Measurements from ENCODE around the gene PGD. TPM values are rescaled to one million over a fixed set of nuclear protein-coding genes. Genes with fewer than 3 reads are reported as not detected.
"Not testable (repeated sequence)": the region's sequence is repeated elsewhere in the genome, so short reads cannot be mapped to it uniquely, and the experiment has no call there.

Gene PGD
- total and polyA plus RNA-seq, 12 donors: 14.3 to 60.9 (median 31.2) TPM

DNA sequence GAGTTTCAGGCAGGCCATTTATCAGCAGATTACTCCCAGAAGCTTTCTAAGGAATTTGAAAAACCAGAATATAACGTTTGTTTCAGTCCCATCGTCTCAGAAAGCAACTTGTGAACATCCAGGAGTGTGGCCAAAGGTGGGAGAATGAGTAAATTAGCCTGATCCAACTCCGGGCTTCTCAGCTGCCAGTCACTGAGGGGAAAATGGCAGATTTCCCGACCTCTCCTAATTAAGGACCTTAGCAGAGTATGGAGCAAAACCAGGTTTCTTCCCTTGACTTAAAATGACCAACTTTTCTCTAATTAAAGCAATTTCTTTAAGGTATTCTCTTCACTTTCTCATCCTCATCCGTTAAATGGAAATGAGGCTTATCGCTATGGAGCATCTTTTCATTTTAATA is 52.0 kb downstream of the PGD start:
- Histone ChIP-seq H3K4me3 (no peak overlapping the region), H3K36me3 (peaks cover 0 to 5% (median 0%) of the 10 kb centered on the region in 9 donors), H3K4me1 (peaks cover 0 to 12% (median 0%) of the 10 kb centered on the region in 9 donors), H3K27ac (peak overlapping the region in 1 of 10 donors; percentile 10), H3K27me3 (no peaks in the 10 kb centered on the region), H3K9me3 (peaks cover 0 to 6% (median 0%) of the 10 kb centered on the region in 11 donors)
- no peak for DNase-seq
- intact Hi-C loops (cut with DNase I): no loop called here
- 42 to 44% methylated on average over 6 of the region's 6 CpGs for WGBS, 2 donors
- ATAC-seq: no peak
- TF ChIP-seq, protein P1, sequence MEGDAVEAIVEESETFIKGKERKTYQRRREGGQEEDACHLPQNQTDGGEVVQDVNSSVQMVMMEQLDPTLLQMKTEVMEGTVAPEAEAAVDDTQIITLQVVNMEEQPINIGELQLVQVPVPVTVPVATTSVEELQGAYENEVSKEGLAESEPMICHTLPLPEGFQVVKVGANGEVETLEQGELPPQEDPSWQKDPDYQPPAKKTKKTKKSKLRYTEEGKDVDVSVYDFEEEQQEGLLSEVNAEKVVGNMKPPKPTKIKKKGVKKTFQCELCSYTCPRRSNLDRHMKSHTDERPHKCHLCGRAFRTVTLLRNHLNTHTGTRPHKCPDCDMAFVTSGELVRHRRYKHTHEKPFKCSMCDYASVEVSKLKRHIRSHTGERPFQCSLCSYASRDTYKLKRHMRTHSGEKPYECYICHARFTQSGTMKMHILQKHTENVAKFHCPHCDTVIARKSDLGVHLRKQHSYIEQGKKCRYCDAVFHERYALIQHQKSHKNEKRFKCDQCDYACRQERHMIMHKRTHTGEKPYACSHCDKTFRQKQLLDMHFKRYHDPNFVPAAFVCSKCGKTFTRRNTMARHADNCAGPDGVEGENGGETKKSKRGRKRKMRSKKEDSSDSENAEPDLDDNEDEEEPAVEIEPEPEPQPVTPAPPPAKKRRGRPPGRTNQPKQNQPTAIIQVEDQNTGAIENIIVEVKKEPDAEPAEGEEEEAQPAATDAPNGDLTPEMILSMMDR (IDR thresholded peaks at IDR 0.05): no peak

DNA sequence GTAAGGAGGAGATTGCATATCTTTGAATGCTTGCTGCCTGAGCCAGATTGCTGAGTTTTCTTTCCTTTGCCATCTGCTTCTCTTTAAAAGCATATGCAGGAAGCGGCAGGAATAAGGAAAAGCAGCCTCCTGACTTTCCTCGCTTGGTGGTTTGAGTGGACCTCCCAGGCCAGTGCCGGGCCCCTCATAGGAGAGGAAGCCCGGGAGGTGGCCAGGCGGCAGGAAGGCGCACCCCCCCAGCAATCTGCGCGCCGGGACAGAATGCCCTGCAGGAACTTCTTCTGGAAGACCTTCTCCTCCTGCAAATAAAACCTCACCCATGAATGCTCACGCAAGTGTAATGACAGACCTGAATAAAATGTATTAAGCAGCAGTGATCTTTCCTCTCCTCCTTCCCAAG is 52.4 kb downstream of the PGD start:
- WGBS, 2 donors: 15 to 22% methylated on average over 10 of the region's 10 CpGs
- H3K4me3 ChIP-seq: no peak overlapping the region

DNA sequence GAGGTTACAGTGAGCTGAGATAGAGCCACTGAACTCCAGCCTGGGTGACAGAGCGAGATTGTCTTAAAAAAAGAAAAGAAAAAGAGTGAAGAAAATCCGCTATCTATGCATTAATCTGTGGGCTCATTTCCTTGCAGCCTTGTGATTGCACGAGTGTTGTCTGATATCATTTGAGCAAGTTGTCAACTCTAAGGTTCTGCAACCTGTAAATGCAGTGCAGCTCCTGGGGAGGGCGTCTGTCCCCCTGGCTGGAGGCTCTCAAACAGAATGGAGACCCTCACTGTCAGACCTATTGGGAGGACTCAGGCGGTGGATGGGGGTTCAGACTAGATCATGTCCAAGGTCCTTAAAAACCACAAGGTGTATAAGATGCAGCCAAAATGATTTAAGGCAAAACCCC is 57.2 kb downstream of the PGD start:
- no peaks in the 10 kb centered on the region for H3K27me3 ChIP-seq
- intact Hi-C loops (cut with DNase I): no loop called here
- no peak overlapping the region for H3K27ac ChIP-seq
- ATAC-seq: no peak
- TF ChIP-seq, protein P1 (IDR thresholded peaks at IDR 0.05): no peak
- 87 to 88% methylated on average over 5 of the region's 5 CpGs for WGBS, 2 donors
- peaks cover 0 to 30% (median 0%) of the 10 kb centered on the region in 9 donors for H3K36me3 ChIP-seq
- H3K4me3 ChIP-seq: no peak overlapping the region
- no peak for DNase-seq
- H3K4me1 ChIP-seq: peaks cover 0 to 31% (median 4%) of the 10 kb centered on the region in 9 donors
- H3K9me3 ChIP-seq: peaks cover 0 to 6% (median 0%) of the 10 kb centered on the region in 11 donors

More for the DNA sequence above, 52.4 kb downstream of the PGD start:
- H3K9me3 ChIP-seq: peaks cover 0 to 6% (median 0%) of the 10 kb centered on the region in 11 donors
- peak overlapping the region in 1 of 10 donors; percentile 10 for H3K27ac ChIP-seq
- peaks cover 0 to 5% (median 0%) of the 10 kb centered on the region in 9 donors for H3K36me3 ChIP-seq
- H3K4me1 ChIP-seq: peaks cover 0 to 12% (median 0%) of the 10 kb centered on the region in 9 donors
- TF ChIP-seq, protein P1 (IDR thresholded peaks at IDR 0.05): no peak
- peak in 4 of 8 donors; percentile 41 to 59 (median 50) for ATAC-seq
- intact Hi-C loops (cut with DNase I): no loop called here
- H3K27me3 ChIP-seq: no peaks in the 10 kb centered on the region
- DNase-seq: no peak

DNA sequence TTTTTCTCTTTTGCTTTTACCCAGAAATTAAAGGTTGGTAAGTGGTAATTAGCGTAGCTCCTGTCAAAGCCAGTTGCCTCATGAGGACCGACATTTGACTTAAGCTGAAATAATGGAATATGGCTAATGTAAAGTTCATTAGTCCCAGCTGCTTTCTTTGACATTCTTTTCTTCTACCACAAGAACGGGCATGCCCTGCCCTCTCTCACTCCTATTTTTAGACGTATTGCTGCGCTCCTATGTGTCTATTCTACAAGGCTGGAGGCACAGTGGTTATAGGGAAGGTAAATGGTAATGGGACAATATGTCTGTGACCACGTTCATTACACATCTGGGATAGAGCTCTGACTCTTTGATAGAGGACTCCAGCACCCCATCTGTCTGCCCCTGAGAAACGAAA is 57.8 kb downstream of the PGD start:
- TF ChIP-seq, protein P1 (IDR thresholded peaks at IDR 0.05): no peak
- ATAC-seq (peak in 4 of 8 donors; percentile 41 to 67 (median 46)), DNase-seq (no peak)
- 49 to 63% methylated on average over 7 of the region's 7 CpGs for WGBS, 2 donors
- H3K27me3 ChIP-seq: no peaks in the 10 kb centered on the region
- intact Hi-C loops (cut with DNase I): no loop called here
- H3K36me3 ChIP-seq: peaks cover 0 to 36% (median 4%) of the 10 kb centered on the region in 9 donors
- H3K9me3 ChIP-seq: peaks cover 0 to 6% (median 0%) of the 10 kb centered on the region in 11 donors
- no peak overlapping the region for H3K4me3 ChIP-seq
- no peak overlapping the region for H3K27ac ChIP-seq
- peaks cover 0 to 27% (median 4%) of the 10 kb centered on the region in 9 donors for H3K4me1 ChIP-seq

DNA sequence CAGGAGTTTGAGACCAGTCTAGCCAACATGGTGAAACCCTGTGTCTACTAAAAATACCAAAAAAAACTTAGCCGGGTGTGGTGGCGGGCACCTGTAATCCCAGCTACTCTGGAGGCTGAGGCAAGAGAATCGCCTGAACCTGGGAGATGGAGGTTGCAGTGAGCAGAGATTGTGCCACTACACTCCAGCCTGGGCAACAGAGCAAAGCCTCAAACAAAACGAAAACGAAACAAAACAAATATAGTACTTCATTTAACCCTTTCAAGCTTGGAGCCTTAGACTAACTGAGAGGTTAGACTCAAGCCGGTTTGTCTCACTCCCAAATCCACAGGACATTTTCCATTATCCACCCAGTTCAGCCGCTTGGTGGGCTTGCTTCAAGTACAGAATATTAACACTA is 58.6 kb downstream of the PGD start:
- H3K4me3 ChIP-seq: peak overlapping the region in 1 of 10 donors; percentile 2
- WGBS, 2 donors: 66 to 72% methylated on average over 7 of the region's 7 CpGs
- H3K9me3 ChIP-seq; DNase-seq; intact Hi-C loops (cut with DNase I); H3K27me3 ChIP-seq; ATAC-seq: not testable (repeated sequence)
- H3K27ac ChIP-seq: peak overlapping the region in 5 of 10 donors; percentile 3 to 54 (median 47)
- peaks cover 0 to 44% (median 12%) of the 10 kb centered on the region in 9 donors for H3K36me3 ChIP-seq
- H3K4me1 ChIP-seq: peaks cover 0 to 23% (median 4%) of the 10 kb centered on the region in 9 donors
